GM18868 (cell line): Measurements from ENCODE around the gene WNT16.
"Not testable (repeated sequence)": the region's sequence is repeated elsewhere in the genome, so short reads cannot be mapped to it uniquely, and the experiment has no call there.

Source experiments
- ATAC-seq: cut with Tn5 transposase; IDR thresholded peaks from one replicate; pipeline ENCODE4 v1.9.1; 2021; ENCODE audit warnings: mild to moderate bottlenecking, moderate library complexity; ENCODE audit not compliant: unreplicated experiment

WNT16 gene

GRCh38 chr7:121305109-121305508, 23.7 kb upstream of the WNT16 start:
- ATAC-seq = no peak

- ATAC-seq = peak; percentile 32
Observed at GRCh38 chr7:121306565-121306964, 22.2 kb upstream of the WNT16 start.

- peak; percentile 51 for ATAC-seq
Observed at GRCh38 chr7:121307021-121307574, 21.7 kb upstream of the WNT16 start.

- no peak for ATAC-seq
Observed at GRCh38 chr7:121313220-121313792, 15.5 kb upstream of the WNT16 start.

- ATAC-seq = peak; percentile 95
Observed at GRCh38 chr7:121313793-121314676, 14.8 kb upstream of the WNT16 start.

GRCh38 chr7:121315170-121315569, 13.6 kb upstream of the WNT16 start:
- ATAC-seq = not testable (repeated sequence)

- ATAC-seq = no peak
Observed at GRCh38 chr7:121322460-121322859, 6.3 kb upstream of the WNT16 start.

GRCh38 chr7:121323515-121324302, 5.1 kb upstream of the WNT16 start:
- no peak for ATAC-seq

GRCh38 chr7:121327671-121328070, 1.1 kb upstream of the WNT16 start:
- ATAC-seq = no peak

GRCh38 chr7:121329191-121330052, 622 bp downstream of the WNT16 start:
- peak; percentile 62 for ATAC-seq

GRCh38 chr7:121330053-121330833, 1.4 kb downstream of the WNT16 start:
- peak; percentile 37 for ATAC-seq

- no peak for ATAC-seq
Observed at GRCh38 chr7:121331048-121331447, 2.2 kb downstream of the WNT16 start.

GRCh38 chr7:121331574-121331973, 2.8 kb downstream of the WNT16 start:
- no peak for ATAC-seq

GRCh38 chr7:121334376-121334775, 5.6 kb downstream of the WNT16 start:
- ATAC-seq = no peak

GRCh38 chr7:121334875-121335648, 6.3 kb downstream of the WNT16 start:
- ATAC-seq = no peak

- no peak for ATAC-seq
Observed at GRCh38 chr7:121336579-121336978, 7.8 kb downstream of the WNT16 start.

GRCh38 chr7:121337398-121337797, 8.6 kb downstream of the WNT16 start:
- peak; percentile 76 for ATAC-seq

GRCh38 chr7:121339082-121339481, 10.3 kb downstream of the WNT16 start:
- no peak for ATAC-seq

GRCh38 chr7:121341933-121342332, 13.1 kb downstream of the WNT16 start:
- ATAC-seq = no peak
